ENCODE measurements around the gene FRS2.

FRS2 gene

GRCh38 chr12:69457433-69457832 lies 12.8 kb upstream of the FRS2 start:
- H3K36me3 ChIP-seq (ENCODE audit: low read depth) = no peaks in the 10 kb centered on the region
- no peak for TF ChIP-seq CTCF (IDR thresholded peaks at IDR 0.05; ENCODE audit: poor library complexity, severe bottlenecking)

GRCh38 chr12:69459477-69459876 lies 10.7 kb upstream of the FRS2 start:
- Histone ChIP-seq H3K27me3 (ENCODE audit: insufficient read depth, poor library complexity, severe bottlenecking) (no peaks in the 10 kb centered on the region), H3K27ac (ENCODE audit: poor library complexity, severe bottlenecking) (no peak overlapping the region), H3K4me1 (ENCODE audit: insufficient read depth, poor library complexity, severe bottlenecking) (no peaks in the 10 kb centered on the region), H3K9me3 (ENCODE audit: severe bottlenecking) (no peaks in the 10 kb centered on the region), H3K36me3 (ENCODE audit: low read depth) (no peaks in the 10 kb centered on the region), H3K4me3 (ENCODE audit: severe bottlenecking) (no peak overlapping the region)
- TF ChIP-seq CTCF (IDR thresholded peaks at IDR 0.05; ENCODE audit: poor library complexity, severe bottlenecking) = no peak
- ATAC-seq (ENCODE audit: low read depth) = no peak
- DNase-seq (ENCODE audit: low spot score) = no peak

More at GRCh38 chr12:69457433-69457832, 12.8 kb upstream of the FRS2 start:
- Histone ChIP-seq H3K4me1 (ENCODE audit: insufficient read depth, poor library complexity, severe bottlenecking) (no peaks in the 10 kb centered on the region), H3K27me3 (ENCODE audit: insufficient read depth, poor library complexity, severe bottlenecking) (no peaks in the 10 kb centered on the region), H3K4me3 (ENCODE audit: severe bottlenecking) (no peak overlapping the region), H3K9me3 (ENCODE audit: severe bottlenecking) (no peaks in the 10 kb centered on the region), H3K27ac (ENCODE audit: poor library complexity, severe bottlenecking) (no peak overlapping the region)
- DNase-seq (ENCODE audit: low spot score) (no peak), ATAC-seq (ENCODE audit: low read depth) (no peak)

GRCh38 chr12:69464428-69464827 lies 5.8 kb upstream of the FRS2 start:
- DNase-seq (ENCODE audit: low spot score) (no peak), ATAC-seq (ENCODE audit: low read depth) (no peak)
- no peak for TF ChIP-seq CTCF (IDR thresholded peaks at IDR 0.05; ENCODE audit: poor library complexity, severe bottlenecking)
- Histone ChIP-seq H3K27me3 (ENCODE audit: insufficient read depth, poor library complexity, severe bottlenecking) (no peaks in the 10 kb centered on the region), H3K4me3 (ENCODE audit: severe bottlenecking) (no peak overlapping the region), H3K9me3 (ENCODE audit: severe bottlenecking) (peaks cover 3% of the 10 kb centered on the region), H3K27ac (ENCODE audit: poor library complexity, severe bottlenecking) (no peak overlapping the region), H3K4me1 (ENCODE audit: insufficient read depth, poor library complexity, severe bottlenecking) (no peaks in the 10 kb centered on the region), H3K36me3 (ENCODE audit: low read depth) (no peaks in the 10 kb centered on the region)

- DNase-seq (ENCODE audit: low spot score) (no peak), ATAC-seq (ENCODE audit: low read depth) (no peak)
- no peaks in the 10 kb centered on the region for H3K27me3 ChIP-seq (ENCODE audit: insufficient read depth, poor library complexity, severe bottlenecking)
- no peak overlapping the region for H3K27ac ChIP-seq (ENCODE audit: poor library complexity, severe bottlenecking)
- TF ChIP-seq CTCF (IDR thresholded peaks at IDR 0.05; ENCODE audit: poor library complexity, severe bottlenecking) = no peak
- H3K4me3 ChIP-seq (ENCODE audit: severe bottlenecking) = no peak overlapping the region
- peaks cover 6% of the 10 kb centered on the region for H3K4me1 ChIP-seq (ENCODE audit: insufficient read depth, poor library complexity, severe bottlenecking)
- no peaks in the 10 kb centered on the region for H3K36me3 ChIP-seq (ENCODE audit: low read depth)
- H3K9me3 ChIP-seq (ENCODE audit: severe bottlenecking) = peaks cover 3% of the 10 kb centered on the region
Observed at GRCh38 chr12:69466867-69467266, 3.3 kb upstream of the FRS2 start.

- no peaks in the 10 kb centered on the region for H3K27me3 ChIP-seq (ENCODE audit: insufficient read depth, poor library complexity, severe bottlenecking)
- TF ChIP-seq CTCF (IDR thresholded peaks at IDR 0.05; ENCODE audit: poor library complexity, severe bottlenecking) = no peak
- no peak overlapping the region for H3K27ac ChIP-seq (ENCODE audit: poor library complexity, severe bottlenecking)
- H3K4me3 ChIP-seq (ENCODE audit: severe bottlenecking) = no peak overlapping the region
- no peaks in the 10 kb centered on the region for H3K36me3 ChIP-seq (ENCODE audit: low read depth)
- peaks cover 3% of the 10 kb centered on the region for H3K9me3 ChIP-seq (ENCODE audit: severe bottlenecking)
- DNase-seq (ENCODE audit: low spot score) (no peak), ATAC-seq (ENCODE audit: low read depth) (no peak)
- peaks cover 7% of the 10 kb centered on the region for H3K4me1 ChIP-seq (ENCODE audit: insufficient read depth, poor library complexity, severe bottlenecking)
Observed at GRCh38 chr12:69467366-69467765, 2.8 kb upstream of the FRS2 start.
